GM18508 (cell line): Measurements from ENCODE around the gene PDE11A.

ENCODE experiments used
- ATAC-seq: cut with Tn5 transposase; IDR thresholded peaks from one replicate; pipeline ENCODE4 v1.9.1; 2021; ENCODE audit warnings: moderate number of reproducible peaks; ENCODE audit not compliant: insufficient read depth, unreplicated experiment

PDE11A gene

GRCh38 chr2:177783091-177783490 lies 289.5 kb downstream of the PDE11A start:
- ATAC-seq = no peak

- no peak for ATAC-seq
Measured at GRCh38 chr2:177782613-177783012, 290.0 kb downstream of the PDE11A start.

GRCh38 chr2:177778472-177778871 lies 294.1 kb downstream of the PDE11A start:
- ATAC-seq = no peak

- ATAC-seq = peak; percentile 53
Measured at GRCh38 chr2:177772529-177772928, 300.0 kb downstream of the PDE11A start.

GRCh38 chr2:177771191-177771590 lies 301.4 kb downstream of the PDE11A start:
- no peak for ATAC-seq

GRCh38 chr2:177767768-177768167 lies 304.8 kb downstream of the PDE11A start:
- ATAC-seq = no peak

- ATAC-seq = no peak
Measured at GRCh38 chr2:177765698-177766097, 306.9 kb downstream of the PDE11A start.

GRCh38 chr2:177763531-177764265 lies 308.9 kb downstream of the PDE11A start:
- peak; percentile 59 for ATAC-seq

GRCh38 chr2:177759443-177759842 lies 313.1 kb downstream of the PDE11A start:
- no peak for ATAC-seq

GRCh38 chr2:177758591-177759371 lies 313.8 kb downstream of the PDE11A start:
- no peak for ATAC-seq

- ATAC-seq = no peak
Measured at GRCh38 chr2:177756336-177756735, 316.2 kb downstream of the PDE11A start.

- no peak for ATAC-seq
Measured at GRCh38 chr2:177754492-177754873, 318.1 kb downstream of the PDE11A start.

GRCh38 chr2:177753682-177754491 lies 318.7 kb downstream of the PDE11A start:
- no peak for ATAC-seq

- ATAC-seq = no peak
Measured at GRCh38 chr2:177748360-177748759, 324.2 kb downstream of the PDE11A start.

- ATAC-seq = no peak
Measured at GRCh38 chr2:177747384-177747783, 325.2 kb downstream of the PDE11A start.

- no peak for ATAC-seq
Measured at GRCh38 chr2:177746358-177746757, 326.2 kb downstream of the PDE11A start.

GRCh38 chr2:177745531-177745930 lies 327.0 kb downstream of the PDE11A start:
- ATAC-seq = no peak

GRCh38 chr2:177742851-177743250 lies 329.7 kb downstream of the PDE11A start:
- no peak for ATAC-seq

- ATAC-seq = no peak
Measured at GRCh38 chr2:177741866-177742265, 330.7 kb downstream of the PDE11A start.

- ATAC-seq = no peak
Measured at GRCh38 chr2:177740700-177741099, 331.9 kb downstream of the PDE11A start.
